ENCODE results near the gene JARID2. TPM values are rescaled to one million over a fixed set of nuclear protein-coding genes. Genes with fewer than 3 reads are reported as not detected.

Gene JARID2
- total RNA-seq, 1 donor from 2014 or later = 38.9 TPM

DNA sequence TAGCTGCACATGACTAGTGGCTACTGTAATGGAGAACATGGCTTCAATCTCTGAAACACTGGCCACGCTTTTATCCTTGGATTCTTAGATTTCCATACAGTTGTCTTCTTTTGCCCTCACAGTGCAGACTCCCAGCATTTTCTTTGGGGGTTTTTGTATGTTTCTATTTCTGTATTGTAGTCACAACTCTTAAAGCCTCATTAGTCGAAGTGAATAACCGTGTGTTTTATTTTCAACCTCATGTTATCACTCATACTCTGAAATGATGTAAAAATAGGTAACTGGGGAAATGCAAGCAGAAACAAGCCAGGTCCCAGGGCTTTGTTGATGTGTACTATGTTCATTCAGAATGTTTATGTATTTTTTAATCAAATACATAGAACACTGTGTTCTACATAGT is 162.9 kb downstream of the JARID2 start:
- H3K79me2 ChIP-seq (ENCODE audit: low read depth) = peaks cover 98% of the 10 kb centered on the region

GRCh38 chr6:15409301-15410125 is 163.6 kb downstream of the JARID2 start:
- H3K9me3 ChIP-seq (ENCODE audit: low read depth) = no peaks in the 10 kb centered on the region
- no peak overlapping the region for H3K27ac ChIP-seq
- peaks cover 49% of the 10 kb centered on the region for H4K20me1 ChIP-seq (ENCODE audit: low read depth)
- H3K9ac ChIP-seq = no peak overlapping the region
- H3K4me3 ChIP-seq = no peak overlapping the region
- DNase-seq (ENCODE audit: low spot score) = no peak
- no peak for TF ChIP-seq EZH2phosphoT487 (IDR thresholded peaks at IDR 0.05)
- no peak overlapping the region for H3K4me2 ChIP-seq
- H3K4me1 ChIP-seq = peaks cover 69% of the 10 kb centered on the region
- peaks cover 2% of the 10 kb centered on the region for H3K27me3 Mint-ChIP-seq (ENCODE audit: insufficient read depth, low read depth)
- no peak overlapping the region for H3K27ac Mint-ChIP-seq
- peaks cover 15% of the 10 kb centered on the region for H3K9me3 Mint-ChIP-seq
- H3F3A ChIP-seq (ENCODE audit: low read depth) = peaks cover 25% of the 10 kb centered on the region
- H3K27me3 ChIP-seq = no peaks in the 10 kb centered on the region
- H3K36me3 ChIP-seq = no peaks in the 10 kb centered on the region
- no peak overlapping the region for H3K4me3 Mint-ChIP-seq
- peaks cover 98% of the 10 kb centered on the region for H3K79me2 ChIP-seq (ENCODE audit: low read depth)
- H3K4me1 Mint-ChIP-seq = peaks cover 46% of the 10 kb centered on the region
- peaks cover 50% of the 10 kb centered on the region for H3K36me3 Mint-ChIP-seq
- no peak overlapping the region for H2AFZ ChIP-seq (replicated peaks)

More for the DNA sequence above, 162.9 kb downstream of the JARID2 start:
- H4K20me1 ChIP-seq (ENCODE audit: low read depth) = peaks cover 55% of the 10 kb centered on the region
- no peak overlapping the region for H3K4me3 ChIP-seq
- H3K9ac ChIP-seq = no peak overlapping the region
- no peak overlapping the region for H3K4me3 Mint-ChIP-seq
- H3K4me1 ChIP-seq = peaks cover 68% of the 10 kb centered on the region
- peaks cover 2% of the 10 kb centered on the region for H3K27me3 Mint-ChIP-seq (ENCODE audit: insufficient read depth, low read depth)
- TF ChIP-seq EZH2 (IDR thresholded peaks at IDR 0.05) = no peak
- TF ChIP-seq, protein P1, sequence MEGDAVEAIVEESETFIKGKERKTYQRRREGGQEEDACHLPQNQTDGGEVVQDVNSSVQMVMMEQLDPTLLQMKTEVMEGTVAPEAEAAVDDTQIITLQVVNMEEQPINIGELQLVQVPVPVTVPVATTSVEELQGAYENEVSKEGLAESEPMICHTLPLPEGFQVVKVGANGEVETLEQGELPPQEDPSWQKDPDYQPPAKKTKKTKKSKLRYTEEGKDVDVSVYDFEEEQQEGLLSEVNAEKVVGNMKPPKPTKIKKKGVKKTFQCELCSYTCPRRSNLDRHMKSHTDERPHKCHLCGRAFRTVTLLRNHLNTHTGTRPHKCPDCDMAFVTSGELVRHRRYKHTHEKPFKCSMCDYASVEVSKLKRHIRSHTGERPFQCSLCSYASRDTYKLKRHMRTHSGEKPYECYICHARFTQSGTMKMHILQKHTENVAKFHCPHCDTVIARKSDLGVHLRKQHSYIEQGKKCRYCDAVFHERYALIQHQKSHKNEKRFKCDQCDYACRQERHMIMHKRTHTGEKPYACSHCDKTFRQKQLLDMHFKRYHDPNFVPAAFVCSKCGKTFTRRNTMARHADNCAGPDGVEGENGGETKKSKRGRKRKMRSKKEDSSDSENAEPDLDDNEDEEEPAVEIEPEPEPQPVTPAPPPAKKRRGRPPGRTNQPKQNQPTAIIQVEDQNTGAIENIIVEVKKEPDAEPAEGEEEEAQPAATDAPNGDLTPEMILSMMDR (IDR thresholded peaks at IDR 0.05) = no peak
- no peak for TF ChIP-seq EZH2phosphoT487 (IDR thresholded peaks at IDR 0.05)
- H3K9me3 Mint-ChIP-seq = peaks cover 8% of the 10 kb centered on the region
- H3K27ac Mint-ChIP-seq = no peak overlapping the region
- H3K27ac ChIP-seq = no peak overlapping the region
- peaks cover 42% of the 10 kb centered on the region for H3K36me3 Mint-ChIP-seq
- no peaks in the 10 kb centered on the region for H3K9me3 ChIP-seq (ENCODE audit: low read depth)
- no peaks in the 10 kb centered on the region for H3K27me3 ChIP-seq
- no peak overlapping the region for H3K4me2 ChIP-seq
- no peak for DNase-seq (ENCODE audit: low spot score)
- H2AFZ ChIP-seq (replicated peaks) = no peak overlapping the region
- no peaks in the 10 kb centered on the region for H3K36me3 ChIP-seq
- peaks cover 52% of the 10 kb centered on the region for H3K4me1 Mint-ChIP-seq
- H3F3A ChIP-seq (ENCODE audit: low read depth) = peaks cover 25% of the 10 kb centered on the region

- no peak for DNase-seq (ENCODE audit: low spot score)
- Histone ChIP-seq H3K4me2 (no peak overlapping the region), H3K4me1 (peaks cover 64% of the 10 kb centered on the region), H3K79me2 (ENCODE audit: low read depth) (peaks cover 94% of the 10 kb centered on the region), H3K27ac (no peak overlapping the region), H4K20me1 (ENCODE audit: low read depth) (peaks cover 43% of the 10 kb centered on the region), H3K9me3 (ENCODE audit: low read depth) (no peaks in the 10 kb centered on the region), H3K4me3 (no peak overlapping the region), H3K27me3 (no peaks in the 10 kb centered on the region), H3K9ac (no peak overlapping the region), H2AFZ (replicated peaks) (no peak overlapping the region), H3K36me3 (no peaks in the 10 kb centered on the region), H3F3A (ENCODE audit: low read depth) (peaks cover 22% of the 10 kb centered on the region)
- TF ChIP-seq, protein P1 (IDR thresholded peaks at IDR 0.05) = no peak
- TF ChIP-seq EZH2 (IDR thresholded peaks at IDR 0.05) = no peak
- no peak for TF ChIP-seq EZH2phosphoT487 (IDR thresholded peaks at IDR 0.05)
- peaks cover 41% of the 10 kb centered on the region for H3K4me1 Mint-ChIP-seq
- peaks cover 54% of the 10 kb centered on the region for H3K36me3 Mint-ChIP-seq
- no peak overlapping the region for H3K27ac Mint-ChIP-seq
- H3K27me3 Mint-ChIP-seq (ENCODE audit: insufficient read depth, low read depth) = no peaks in the 10 kb centered on the region
- H3K4me3 Mint-ChIP-seq = no peak overlapping the region
- H3K9me3 Mint-ChIP-seq = peaks cover 20% of the 10 kb centered on the region
Observed at GRCh38 chr6:15410126-15410391, 164.2 kb downstream of the JARID2 start.

- peaks cover 34% of the 10 kb centered on the region for H3K4me1 Mint-ChIP-seq
- H3K9me3 ChIP-seq (ENCODE audit: low read depth) = no peaks in the 10 kb centered on the region
- H3K36me3 ChIP-seq = no peaks in the 10 kb centered on the region
- peaks cover 36% of the 10 kb centered on the region for H4K20me1 ChIP-seq (ENCODE audit: low read depth)
- H3K27me3 ChIP-seq = no peaks in the 10 kb centered on the region
- peaks cover 57% of the 10 kb centered on the region for H3K4me1 ChIP-seq
- peaks cover 18% of the 10 kb centered on the region for H3F3A ChIP-seq (ENCODE audit: low read depth)
- H3K9ac ChIP-seq = no peak overlapping the region
- H3K27ac ChIP-seq = peak overlapping the region; percentile 13
- peaks cover 21% of the 10 kb centered on the region for H3K9me3 Mint-ChIP-seq
- no peak overlapping the region for H3K4me3 Mint-ChIP-seq
- TF ChIP-seq, protein P1 (IDR thresholded peaks at IDR 0.05) = no peak
- TF ChIP-seq EZH2phosphoT487 (IDR thresholded peaks at IDR 0.05) (no peak), EZH2 (IDR thresholded peaks at IDR 0.05) (no peak)
- no peak overlapping the region for H3K4me3 ChIP-seq
- no peak overlapping the region for H2AFZ ChIP-seq (replicated peaks)
- H3K27me3 Mint-ChIP-seq (ENCODE audit: insufficient read depth, low read depth) = no peaks in the 10 kb centered on the region
- H3K79me2 ChIP-seq (ENCODE audit: low read depth) = peaks cover 91% of the 10 kb centered on the region
- no peak for DNase-seq (ENCODE audit: low spot score)
- H3K36me3 Mint-ChIP-seq = peaks cover 55% of the 10 kb centered on the region
- H3K27ac Mint-ChIP-seq = no peak overlapping the region
- peak overlapping the region; percentile 33 for H3K4me2 ChIP-seq
Observed at GRCh38 chr6:15410752-15411151, 164.9 kb downstream of the JARID2 start.
